Brain microvascular endothelial cell (primary cell): Measurements from ENCODE around the gene MTCL3.

ENCODE experiments used
- DNase-seq: peaks from one replicate; pipeline ENCODE4 v3.0.0-alpha.2; 2020
- H3K27ac ChIP-seq: fragments of 250-450 bp; sonication (Bioruptor Pico); 2 replicates; pipeline ENCODE4 v1.5.1; 2020; ENCODE audit warnings: mild to moderate bottlenecking, moderate library complexity
- H3K27me3 ChIP-seq: fragments of 250-450 bp; sonication (Bioruptor Pico); replicated peaks from 2 replicates; pipeline ENCODE4 v1.5.1; 2020; ENCODE audit warnings: mild to moderate bottlenecking
- H3K36me3 ChIP-seq: fragments of 250-450 bp; sonication (Bioruptor Pico); replicated peaks from 2 replicates; pipeline ENCODE4 v1.5.1; 2020; ENCODE audit warnings: mild to moderate bottlenecking
- H3K4me3 ChIP-seq: 2 replicates; pipeline ENCODE4 v1.5.1; 2011; ENCODE audit warnings: low read depth, mild to moderate bottlenecking, control low read depth, low read length, moderate library complexity
- in situ Hi-C: cut with HindIII; loops from 2 replicates; pipeline ENCODE4 v1.10.0; 2017; ENCODE audit warnings: low sequenced_read_pairs, low pct_ligation_motif_present
- TF ChIP-seq, protein P1 (sequence below): IDR thresholded peaks from 2 replicates; pipeline ENCODE4 v1.5.1; 2011; ENCODE audit warnings: low read depth, mild to moderate bottlenecking, moderate library complexity, low read length, control low read depth, inconsistent platforms; ENCODE audit errors: missing control alignments

The MTCL3 gene

DNA sequence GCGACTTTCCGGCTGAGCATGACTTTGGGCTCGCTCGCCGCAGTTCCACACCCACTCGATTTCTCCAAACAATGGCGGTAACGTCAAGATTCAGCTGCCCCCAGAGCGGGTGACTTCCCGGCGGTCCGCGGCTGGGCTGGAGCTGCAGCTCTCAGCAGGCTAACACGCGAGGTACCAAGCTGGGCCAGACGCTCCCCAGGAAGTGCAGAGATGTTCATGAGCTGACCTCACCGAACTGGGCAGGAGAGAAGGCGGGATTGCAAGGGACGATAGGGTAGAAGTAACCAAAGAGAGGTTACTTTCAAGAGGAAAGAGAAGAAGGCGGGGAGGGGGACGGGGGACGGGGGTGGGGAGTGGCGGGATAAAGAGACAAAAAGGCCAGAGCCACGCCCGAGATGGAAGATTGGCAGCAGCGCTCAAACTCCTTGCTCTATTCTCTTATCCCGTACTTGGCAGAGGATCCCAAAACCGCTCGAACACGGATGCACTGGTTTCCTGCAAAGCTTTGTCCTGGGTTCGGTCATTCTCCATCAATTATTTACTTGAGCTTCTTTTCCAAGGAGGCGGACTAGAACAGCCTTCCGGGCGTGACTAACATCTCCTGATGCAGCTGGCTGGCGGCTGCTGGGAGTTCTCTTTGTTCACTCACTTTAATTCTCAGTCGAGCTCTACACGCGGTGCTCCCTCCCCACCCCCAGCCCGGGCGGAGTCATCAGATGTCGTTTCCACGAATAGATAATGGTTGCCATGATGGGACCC, at the start of gene MTCL3:
Gene MTCL3, minus strand, starts transcription at position 626 of the 759 bp plus-strand sequence.
- DNase-seq: peak; percentile 73
- Histone ChIP-seq H3K36me3 (no peaks in the 10 kb centered on the region), H3K4me3 (peak within 1 kb of the TSS; percentile 54), H3K27ac (peak within 1 kb of the TSS; percentile 46), H3K27me3 (no peaks in the 10 kb centered on the region)
- TF ChIP-seq, protein P1, sequence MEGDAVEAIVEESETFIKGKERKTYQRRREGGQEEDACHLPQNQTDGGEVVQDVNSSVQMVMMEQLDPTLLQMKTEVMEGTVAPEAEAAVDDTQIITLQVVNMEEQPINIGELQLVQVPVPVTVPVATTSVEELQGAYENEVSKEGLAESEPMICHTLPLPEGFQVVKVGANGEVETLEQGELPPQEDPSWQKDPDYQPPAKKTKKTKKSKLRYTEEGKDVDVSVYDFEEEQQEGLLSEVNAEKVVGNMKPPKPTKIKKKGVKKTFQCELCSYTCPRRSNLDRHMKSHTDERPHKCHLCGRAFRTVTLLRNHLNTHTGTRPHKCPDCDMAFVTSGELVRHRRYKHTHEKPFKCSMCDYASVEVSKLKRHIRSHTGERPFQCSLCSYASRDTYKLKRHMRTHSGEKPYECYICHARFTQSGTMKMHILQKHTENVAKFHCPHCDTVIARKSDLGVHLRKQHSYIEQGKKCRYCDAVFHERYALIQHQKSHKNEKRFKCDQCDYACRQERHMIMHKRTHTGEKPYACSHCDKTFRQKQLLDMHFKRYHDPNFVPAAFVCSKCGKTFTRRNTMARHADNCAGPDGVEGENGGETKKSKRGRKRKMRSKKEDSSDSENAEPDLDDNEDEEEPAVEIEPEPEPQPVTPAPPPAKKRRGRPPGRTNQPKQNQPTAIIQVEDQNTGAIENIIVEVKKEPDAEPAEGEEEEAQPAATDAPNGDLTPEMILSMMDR: no peak
- in situ Hi-C loops: no loop called here

DNA sequence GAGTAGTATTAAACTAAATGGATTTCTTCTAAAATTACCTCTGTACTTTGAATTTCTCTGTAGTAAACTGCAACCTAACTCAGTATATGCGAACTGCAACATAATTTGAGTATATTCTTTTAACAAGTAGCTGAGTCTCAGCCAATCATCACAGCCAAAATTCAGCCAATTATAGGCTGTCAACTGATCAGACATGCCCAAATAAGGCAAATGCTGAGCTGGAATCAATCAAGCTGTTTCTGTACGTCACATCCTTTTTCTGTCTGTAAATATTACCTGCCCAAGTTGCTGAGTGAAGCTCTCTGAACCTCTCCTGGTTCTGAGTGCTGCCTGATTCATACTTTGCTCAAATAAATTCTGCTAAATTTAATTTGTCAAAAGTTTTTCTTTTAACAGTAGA, 48.3 kb upstream of the MTCL3 start:
- Histone ChIP-seq H3K4me3 (no peak overlapping the region), H3K36me3 (no peaks in the 10 kb centered on the region)
- in situ Hi-C loops: no loop called here

DNA sequence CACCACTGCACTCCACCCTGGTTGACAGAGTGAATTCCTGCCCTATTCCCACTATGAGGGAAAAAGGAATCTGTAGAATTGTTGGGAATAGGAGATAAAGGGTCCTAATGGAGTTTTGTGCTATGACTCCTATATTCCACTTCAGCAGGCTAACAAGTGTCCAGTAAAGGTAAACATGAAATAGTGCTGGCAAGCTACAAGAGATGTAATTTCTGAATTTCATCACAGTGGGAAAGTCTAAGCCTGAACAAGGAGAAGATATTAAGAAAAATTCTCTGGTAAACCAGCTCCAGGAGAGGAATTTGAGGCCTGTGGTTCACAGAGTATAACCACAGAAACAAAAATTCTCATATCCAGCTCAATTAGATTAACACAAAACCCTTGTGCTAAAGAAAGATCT, 47.5 kb upstream of the MTCL3 start:
- H3K4me3 ChIP-seq: no peak overlapping the region
- no peak for DNase-seq
- in situ Hi-C loops: no loop called here
- no peaks in the 10 kb centered on the region for H3K27me3 ChIP-seq
- TF ChIP-seq, protein P1: no peak
- no peak overlapping the region for H3K27ac ChIP-seq
- H3K36me3 ChIP-seq: no peaks in the 10 kb centered on the region

More for the DNA sequence above, 48.3 kb upstream of the MTCL3 start:
- no peak for DNase-seq
- TF ChIP-seq, protein P1: no peak
- no peak overlapping the region for H3K27ac ChIP-seq
- no peaks in the 10 kb centered on the region for H3K27me3 ChIP-seq

DNA sequence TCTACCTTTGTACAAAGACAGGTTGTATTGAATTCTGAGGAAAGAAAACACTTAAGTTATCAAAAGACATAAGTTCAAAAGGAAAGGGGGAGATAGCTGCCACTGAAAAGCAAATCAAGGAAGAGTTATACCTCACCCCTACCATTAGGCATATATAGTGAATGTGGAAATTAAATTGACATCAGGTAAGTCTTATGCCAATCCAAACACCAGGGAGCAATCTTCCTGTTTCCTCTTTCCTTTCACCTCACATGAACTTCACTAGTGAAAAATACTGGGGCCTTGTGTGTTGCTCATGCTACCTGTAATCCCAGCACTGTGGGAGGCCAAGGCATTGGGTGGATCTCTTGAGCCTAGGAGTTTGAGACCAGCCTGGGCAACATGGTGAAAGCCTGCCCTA, 47.0 kb upstream of the MTCL3 start:
- in situ Hi-C loops: no loop called here
- Histone ChIP-seq H3K4me3 (no peak overlapping the region), H3K27ac (no peak overlapping the region), H3K36me3 (no peaks in the 10 kb centered on the region), H3K27me3 (no peaks in the 10 kb centered on the region)
- TF ChIP-seq, protein P1: no peak
- DNase-seq: no peak

DNA sequence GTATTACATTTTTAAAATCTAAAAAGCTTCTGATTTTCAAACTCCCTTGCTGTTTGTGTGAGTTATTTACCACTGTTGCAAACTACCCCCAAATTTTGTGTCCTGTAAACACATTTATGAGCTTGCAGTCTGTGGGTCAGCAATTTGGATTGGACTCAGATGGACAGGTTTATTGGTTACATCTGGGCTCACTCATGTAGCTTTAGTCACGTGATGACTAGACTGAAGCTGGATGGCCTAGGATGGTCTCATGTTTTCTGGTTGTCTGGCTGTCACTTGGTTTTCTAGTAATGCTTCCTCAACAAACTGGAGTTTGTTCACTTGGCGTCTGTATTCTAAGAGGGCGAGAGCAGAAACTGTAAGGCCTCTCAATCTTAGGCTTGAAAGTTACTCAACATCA, 45.6 kb upstream of the MTCL3 start:
- Histone ChIP-seq H3K36me3 (no peaks in the 10 kb centered on the region), H3K27me3 (no peaks in the 10 kb centered on the region), H3K4me3 (no peak overlapping the region), H3K27ac (no peak overlapping the region)
- in situ Hi-C loops: no loop called here
- TF ChIP-seq, protein P1: no peak
- DNase-seq: no peak

DNA sequence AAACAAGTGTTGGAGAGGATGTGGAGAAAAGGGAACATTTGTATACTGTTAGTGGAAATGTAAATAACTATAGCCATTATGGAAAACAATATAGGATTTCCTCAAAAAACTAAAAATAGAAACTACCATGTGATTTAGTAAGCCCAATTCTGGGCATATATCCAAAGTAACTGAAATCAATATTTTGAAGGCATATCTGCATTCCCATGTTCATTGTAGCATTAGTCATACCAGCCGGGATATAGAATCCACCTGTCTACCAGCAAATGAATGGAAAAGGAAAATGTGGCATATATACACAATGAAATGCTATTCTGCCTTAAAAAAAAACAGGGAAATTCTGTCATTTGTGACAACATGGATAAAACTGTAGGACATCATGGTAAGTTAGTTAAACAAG, 42.5 kb upstream of the MTCL3 start:
- no peaks in the 10 kb centered on the region for H3K27me3 ChIP-seq

More for the DNA sequence above, 42.5 kb upstream of the MTCL3 start:
- no peaks in the 10 kb centered on the region for H3K36me3 ChIP-seq
- no peak overlapping the region for H3K4me3 ChIP-seq
- TF ChIP-seq, protein P1: no peak
- in situ Hi-C loops: no loop called here
- H3K27ac ChIP-seq: no peak overlapping the region
- no peak for DNase-seq
